GM18505 (cell line): Measurements from ENCODE around the gene UBE2I.

Source experiments
- ATAC-seq: cut with Tn5 transposase; IDR thresholded peaks from one replicate; pipeline ENCODE4 v1.9.1; 2021; ENCODE audit not compliant: unreplicated experiment
- POLR2A ChIP-seq: IDR thresholded peaks from 4 replicates; pipeline ENCODE4 v1.6.1; 2011; ENCODE audit warnings: borderline replicate concordance; ENCODE audit not compliant: insufficient read depth, insufficient read length; ENCODE audit errors: extremely low read depth

The UBE2I gene

DNA sequence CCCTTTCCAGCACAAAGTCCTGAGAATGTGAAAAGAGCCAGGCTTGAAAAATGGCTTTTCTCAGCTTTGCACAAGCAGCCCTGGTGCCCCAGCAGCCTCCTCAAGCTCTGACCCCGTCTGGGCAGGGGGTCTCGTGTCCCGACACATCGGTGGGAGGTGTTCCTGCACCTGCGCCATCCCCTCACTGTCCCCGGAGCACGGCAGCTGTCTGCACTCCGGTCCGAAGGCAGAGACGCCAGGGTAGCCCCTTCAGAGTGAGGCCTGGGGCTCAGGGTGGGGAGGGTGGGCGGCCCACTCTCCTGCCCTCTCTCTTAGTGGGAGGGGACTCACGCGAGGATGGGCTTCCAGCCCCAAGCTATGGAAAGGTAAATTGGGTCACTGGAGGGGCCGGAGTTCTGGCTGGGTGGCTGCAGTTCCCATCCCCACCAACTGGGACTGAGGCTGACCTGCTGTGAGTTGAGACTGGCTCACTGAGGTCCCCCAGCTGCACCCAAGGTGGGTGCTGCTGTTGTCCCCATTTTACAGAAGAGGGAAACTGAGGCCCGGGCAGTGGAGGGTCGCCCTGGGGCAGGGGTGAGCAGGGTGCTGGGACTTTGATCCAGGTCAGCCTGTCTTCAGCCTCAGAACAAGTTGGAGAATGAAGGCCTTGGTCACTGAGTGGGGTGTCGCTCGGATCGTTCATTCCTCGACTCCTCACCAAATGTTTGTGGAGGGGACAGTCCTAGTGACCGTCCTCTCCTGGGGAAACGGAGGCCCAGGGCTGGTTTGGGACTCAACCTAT is 21.7 kb downstream of the UBE2I start:
- TF ChIP-seq POLR2A: no peak

GRCh38 chr16:1331712-1332617 is 22.5 kb downstream of the UBE2I start:
- no peak for ATAC-seq

More for the DNA sequence above, 21.7 kb downstream of the UBE2I start:
- ATAC-seq: no peak

DNA sequence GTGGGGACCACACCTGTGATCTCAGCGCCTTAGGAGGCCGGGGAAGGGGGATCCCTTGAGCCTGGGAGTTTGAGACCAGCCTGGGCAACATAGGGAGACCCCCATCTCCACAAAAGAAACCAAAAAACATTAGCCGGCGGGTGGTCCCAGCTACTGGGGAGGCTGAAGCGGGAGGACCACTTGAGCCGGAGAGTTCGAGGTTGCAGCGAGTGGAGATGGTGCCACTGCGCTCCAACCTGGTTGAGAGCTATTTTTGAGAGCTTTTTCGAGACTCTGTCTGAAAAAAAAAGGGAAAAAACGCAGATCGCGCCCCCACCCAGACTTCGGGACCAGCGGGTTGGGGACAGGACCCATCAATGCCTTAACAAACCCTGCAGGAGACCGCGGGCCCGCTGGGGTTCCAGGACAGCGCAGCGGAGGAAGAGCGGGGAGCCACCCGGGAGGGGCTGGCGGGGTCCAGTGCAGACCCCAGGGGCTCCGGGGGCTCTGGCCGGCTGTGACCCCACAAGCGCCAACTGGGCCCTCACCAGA is 23.2 kb downstream of the UBE2I start:
- TF ChIP-seq POLR2A: no peak
- ATAC-seq: no peak

More at GRCh38 chr16:1331712-1332617, 22.5 kb downstream of the UBE2I start:
- peak; percentile 16 for TF ChIP-seq POLR2A

DNA sequence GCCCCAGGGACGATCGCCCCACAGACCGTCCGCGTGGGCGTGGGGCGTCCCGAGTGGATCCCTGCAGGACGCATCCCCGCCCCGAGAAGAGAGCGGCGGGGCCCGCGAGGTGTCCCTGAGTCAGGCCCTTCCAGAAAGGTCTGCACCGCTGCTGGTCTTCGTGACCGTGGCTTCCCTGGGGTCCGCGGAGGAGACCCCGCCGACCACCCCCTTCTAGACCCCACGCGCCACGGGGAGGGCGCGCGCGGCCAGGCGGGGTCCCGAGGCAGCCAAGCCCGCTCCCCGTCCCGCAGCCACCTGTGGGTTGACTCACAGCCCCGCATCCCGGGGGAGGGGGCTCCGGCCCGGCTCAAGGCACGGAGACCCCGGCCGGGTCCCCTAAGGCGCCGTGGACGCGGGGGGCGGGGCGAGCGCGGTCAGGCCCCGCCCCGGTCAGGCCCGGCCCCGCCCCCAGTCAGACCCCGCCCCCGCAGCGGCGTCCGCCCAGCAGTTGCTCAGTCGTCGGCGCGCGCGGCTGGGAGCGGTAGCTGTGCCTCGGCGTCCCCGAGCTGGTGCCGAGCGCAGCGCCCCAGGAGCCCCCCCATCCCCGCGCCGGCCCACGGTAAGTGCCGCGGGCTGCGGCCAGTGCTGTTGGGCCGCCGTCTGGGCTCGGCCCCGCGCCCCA is 23.8 kb downstream of the UBE2I start, which contains the start of gene BAIAP3:
Gene BAIAP3, plus strand, starts transcription at position 497 of the 664 bp plus-strand sequence. CDS start 4,905 bp downstream, outside the sequence.
- no peak for TF ChIP-seq POLR2A
- no peak for ATAC-seq

GRCh38 chr16:1333854-1334700 is 24.6 kb downstream of the UBE2I start:
- no peak for TF ChIP-seq POLR2A
- no peak for ATAC-seq

GRCh38 chr16:1334739-1335138 is 25.3 kb downstream of the UBE2I start:
- no peak for TF ChIP-seq POLR2A
- ATAC-seq: no peak

GRCh38 chr16:1335211-1335971 is 26.0 kb downstream of the UBE2I start:
- ATAC-seq: no peak
- TF ChIP-seq POLR2A: no peak

DNA sequence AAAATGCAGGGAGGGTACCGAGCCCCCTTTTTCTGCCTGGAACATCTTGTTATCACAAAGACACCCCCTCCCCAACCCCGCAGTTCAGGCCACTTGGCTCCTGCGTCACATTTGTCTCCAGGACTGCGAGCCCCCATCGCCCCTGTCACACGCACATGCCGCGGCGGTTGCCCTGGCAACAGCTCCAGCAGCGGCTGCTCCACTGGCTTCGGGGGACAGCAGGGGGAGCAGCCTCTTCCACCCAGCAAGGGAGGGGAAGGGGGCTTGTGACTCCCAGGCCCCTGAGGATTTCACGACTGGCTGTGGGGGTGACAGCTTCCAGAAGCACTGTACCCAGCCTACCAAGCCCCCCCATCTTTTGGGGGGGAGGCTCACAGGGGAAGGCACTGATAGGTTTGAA is 26.6 kb downstream of the UBE2I start:
- no peak for ATAC-seq
- TF ChIP-seq POLR2A: no peak

DNA sequence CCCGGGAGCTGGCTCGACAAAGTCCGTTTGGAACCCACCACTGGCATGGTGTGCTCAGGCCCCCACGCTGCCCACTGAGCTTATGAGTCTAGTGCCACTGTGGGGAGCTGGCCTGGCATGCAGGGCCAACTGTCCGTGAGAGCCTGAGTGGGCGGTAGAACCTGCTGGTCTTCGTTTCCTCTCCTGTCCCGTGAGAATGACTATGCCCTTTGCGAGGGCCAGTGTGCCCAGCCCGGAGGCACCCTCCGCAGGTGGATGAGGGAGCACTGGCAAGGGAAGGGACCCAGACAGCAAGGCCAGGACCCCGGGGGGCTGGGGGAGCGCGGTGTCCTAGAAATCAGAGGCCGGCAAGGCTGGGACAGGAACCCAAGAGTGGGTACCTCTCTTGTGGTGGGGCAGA is 27.2 kb downstream of the UBE2I start:
- TF ChIP-seq POLR2A: no peak

DNA sequence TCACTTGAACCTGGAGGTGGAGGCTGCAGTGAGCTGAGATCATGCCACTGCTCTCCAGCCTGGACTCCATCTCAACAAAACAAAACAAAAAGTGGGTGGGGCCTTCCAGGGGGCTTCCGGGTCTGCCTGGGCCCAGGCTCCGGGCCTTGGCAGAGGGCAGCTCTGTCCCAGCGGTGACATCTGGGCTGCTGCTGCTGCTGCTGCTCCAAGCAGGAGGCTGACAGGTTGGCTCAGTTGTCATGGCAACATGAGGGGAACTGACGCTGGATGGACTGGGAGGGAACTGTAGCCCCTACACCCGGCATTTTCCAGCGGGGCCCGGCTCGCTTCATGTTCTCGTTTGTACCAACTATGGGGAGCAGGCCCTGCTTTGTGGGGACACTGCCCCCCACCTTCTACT is 28.1 kb downstream of the UBE2I start:
- TF ChIP-seq POLR2A: no peak
- ATAC-seq: no peak

More for the DNA sequence above, 27.2 kb downstream of the UBE2I start:
- ATAC-seq: no peak

GRCh38 chr16:1338119-1338730 is 28.8 kb downstream of the UBE2I start:
- TF ChIP-seq POLR2A: no peak
- ATAC-seq: no peak

GRCh38 chr16:1338855-1339675 is 29.6 kb downstream of the UBE2I start:
- ATAC-seq: no peak
- TF ChIP-seq POLR2A: no peak
